NCI-H2227 treated with DMSO at 0.1 percent for 48 hours (cell line): ENCODE data around the gene KHDC3L.
"Not testable (repeated sequence)": the region's sequence is repeated elsewhere in the genome, so short reads cannot be mapped to it uniquely, and the experiment has no call there.

ENCODE experiments used
- DNase-seq: peaks from one replicate; lab custom pipeline; 2025; lab: John Stamatoyannopoulos, UW

KHDC3L gene

GRCh38 chr6:73369563-73369962 lies 7.1 kb downstream of the KHDC3L start, which contains the start of gene OOEP:
TSS of gene OOEP (minus strand) at chr6:73369897. CDS start at chr6:73369792, 105 bp downstream.
- DNase-seq = no peak

GRCh38 chr6:73371984-73372383 lies 9.5 kb downstream of the KHDC3L start:
- no peak for DNase-seq

GRCh38 chr6:73372516-73372915 lies 10.1 kb downstream of the KHDC3L start:
- DNase-seq = no peak

- DNase-seq = no peak
Observed at GRCh38 chr6:73375216-73375615, 12.8 kb downstream of the KHDC3L start.

GRCh38 chr6:73377225-73377624 lies 14.8 kb downstream of the KHDC3L start:
- no peak for DNase-seq

- not testable (repeated sequence) for DNase-seq
Observed at GRCh38 chr6:73381531-73381930, 19.1 kb downstream of the KHDC3L start.

GRCh38 chr6:73382462-73383113 lies 20.1 kb downstream of the KHDC3L start:
- no peak for DNase-seq

GRCh38 chr6:73388433-73388799 lies 26.0 kb downstream of the KHDC3L start:
- no peak for DNase-seq

- DNase-seq = peak; percentile 39
Observed at GRCh38 chr6:73388800-73389512, 26.5 kb downstream of the KHDC3L start.

GRCh38 chr6:73389854-73390253 lies 27.4 kb downstream of the KHDC3L start:
- DNase-seq = no peak

- DNase-seq = no peak
Observed at GRCh38 chr6:73391675-73392074, 29.2 kb downstream of the KHDC3L start.

GRCh38 chr6:73392188-73392587 lies 29.7 kb downstream of the KHDC3L start:
- not testable (repeated sequence) for DNase-seq

- DNase-seq = no peak
Observed at GRCh38 chr6:73393278-73393677, 30.8 kb downstream of the KHDC3L start.

- DNase-seq = peak; percentile 92
Observed at GRCh38 chr6:73394577-73395354, 32.3 kb downstream of the KHDC3L start, which contains the start of gene DDX43. TSS of gene DDX43 (plus strand) at chr6:73394828. CDS start at chr6:73394906, 78 bp downstream.

- no peak for DNase-seq
Observed at GRCh38 chr6:73395875-73396274, 33.4 kb downstream of the KHDC3L start.

GRCh38 chr6:73400656-73401055 lies 38.2 kb downstream of the KHDC3L start:
- no peak for DNase-seq

GRCh38 chr6:73409395-73409794 lies 46.9 kb downstream of the KHDC3L start:
- DNase-seq = no peak

GRCh38 chr6:73413102-73413501 lies 50.6 kb downstream of the KHDC3L start:
- no peak for DNase-seq
